KOPT-K1 (cell line): ENCODE results near the gene SRGAP3.

Experiments used
- H3K27ac ChIP-seq: fragments of 200-600 bp; sonication (generic); 2 replicates; pipeline ENCODE4 v1.5.1; 2016; ENCODE audit warnings: antibody characterized with exemption, mild to moderate bottlenecking, low read depth, low read length; ENCODE audit not compliant: poor library complexity, severe bottlenecking
- H3K36me3 ChIP-seq: fragments of 200-600 bp; sonication (generic); 2 replicates; pipeline ENCODE4 v1.5.1; 2017; ENCODE audit warnings: antibody characterized with exemption, mild to moderate bottlenecking, low read length, moderate library complexity; ENCODE audit not compliant: insufficient read depth
- H3K9me3 ChIP-seq: fragments of 200-600 bp; sonication (generic); 2 replicates; pipeline ENCODE4 v1.5.1; 2017; ENCODE audit warnings: antibody characterized with exemption, low read length, mild to moderate bottlenecking; ENCODE audit not compliant: insufficient read depth, poor library complexity, severe bottlenecking

SRGAP3 gene

GRCh38 chr3:9062570-9062969, 186.9 kb downstream of the SRGAP3 start:
- no peaks in the 10 kb centered on the region for H3K36me3 ChIP-seq
- no peak overlapping the region for H3K27ac ChIP-seq
- H3K9me3 ChIP-seq = peaks cover 5% of the 10 kb centered on the region

- Histone ChIP-seq H3K9me3 (peaks cover 5% of the 10 kb centered on the region), H3K27ac (no peak overlapping the region), H3K36me3 (no peaks in the 10 kb centered on the region)
Measured at GRCh38 chr3:9061634-9062033, 187.8 kb downstream of the SRGAP3 start.

GRCh38 chr3:9059489-9060400, 189.7 kb downstream of the SRGAP3 start:
- no peak overlapping the region for H3K27ac ChIP-seq

GRCh38 chr3:9056581-9056980, 192.9 kb downstream of the SRGAP3 start:
- Histone ChIP-seq H3K9me3 (no peaks in the 10 kb centered on the region), H3K36me3 (no peaks in the 10 kb centered on the region), H3K27ac (no peak overlapping the region)

More at GRCh38 chr3:9059489-9060400, 189.7 kb downstream of the SRGAP3 start:
- Histone ChIP-seq H3K36me3 (no peaks in the 10 kb centered on the region), H3K9me3 (peaks cover 5% of the 10 kb centered on the region)

GRCh38 chr3:9047452-9048346, 201.7 kb downstream of the SRGAP3 start:
- Histone ChIP-seq H3K27ac (no peak overlapping the region), H3K36me3 (no peaks in the 10 kb centered on the region), H3K9me3 (no peaks in the 10 kb centered on the region)

- no peaks in the 10 kb centered on the region for H3K9me3 ChIP-seq
- no peaks in the 10 kb centered on the region for H3K36me3 ChIP-seq
- no peak overlapping the region for H3K27ac ChIP-seq
Measured at GRCh38 chr3:9045371-9045770, 204.1 kb downstream of the SRGAP3 start.

GRCh38 chr3:9043063-9043462, 206.4 kb downstream of the SRGAP3 start:
- no peaks in the 10 kb centered on the region for H3K36me3 ChIP-seq
- no peak overlapping the region for H3K27ac ChIP-seq
- H3K9me3 ChIP-seq = no peaks in the 10 kb centered on the region

- H3K9me3 ChIP-seq = no peaks in the 10 kb centered on the region
- no peak overlapping the region for H3K27ac ChIP-seq
- no peaks in the 10 kb centered on the region for H3K36me3 ChIP-seq
Measured at GRCh38 chr3:9041626-9042025, 207.8 kb downstream of the SRGAP3 start.

- Histone ChIP-seq H3K36me3 (no peaks in the 10 kb centered on the region), H3K9me3 (no peaks in the 10 kb centered on the region), H3K27ac (no peak overlapping the region)
Measured at GRCh38 chr3:9040996-9041395, 208.4 kb downstream of the SRGAP3 start.

- H3K9me3 ChIP-seq = no peaks in the 10 kb centered on the region
- no peaks in the 10 kb centered on the region for H3K36me3 ChIP-seq
- H3K27ac ChIP-seq = no peak overlapping the region
Measured at GRCh38 chr3:9037144-9037711, 212.2 kb downstream of the SRGAP3 start.

GRCh38 chr3:9036404-9037131, 212.9 kb downstream of the SRGAP3 start:
- Histone ChIP-seq H3K9me3 (no peaks in the 10 kb centered on the region), H3K27ac (no peak overlapping the region), H3K36me3 (no peaks in the 10 kb centered on the region)

- no peaks in the 10 kb centered on the region for H3K9me3 ChIP-seq
- H3K27ac ChIP-seq = no peak overlapping the region
- no peaks in the 10 kb centered on the region for H3K36me3 ChIP-seq
Measured at GRCh38 chr3:9035961-9036360, 213.5 kb downstream of the SRGAP3 start.

GRCh38 chr3:9035473-9035872, 214.0 kb downstream of the SRGAP3 start:
- Histone ChIP-seq H3K27ac (no peak overlapping the region), H3K9me3 (no peaks in the 10 kb centered on the region), H3K36me3 (no peaks in the 10 kb centered on the region)

- H3K9me3 ChIP-seq = no peaks in the 10 kb centered on the region
- no peak overlapping the region for H3K27ac ChIP-seq
- H3K36me3 ChIP-seq = no peaks in the 10 kb centered on the region
Measured at GRCh38 chr3:9033867-9034266, 215.6 kb downstream of the SRGAP3 start.
